Upper lobe of right lung (tissue), 1 donor: ENCODE data around the gene CCDC88C. TPM values are rescaled to one million over a fixed set of nuclear protein-coding genes. Genes with fewer than 3 reads are reported as not detected.

ENCODE experiments used
- ATAC-seq: fragments of 200-7000 bp; cut with Tn5 transposase; one replicate; pipeline ENCODE4 v1.9.1; 2020; ENCODE audit warnings: mild to moderate bottlenecking, moderate library complexity
- DNase-seq: peaks from one replicate; pipeline ENCODE4 v3.0.0-alpha.2; 2020
- H3K27ac ChIP-seq: fragments of 200-600 bp; one replicate; pipeline ENCODE4 v1.8.0; 2022
- H3K27me3 ChIP-seq: fragments of 200-600 bp; one replicate; pipeline ENCODE4 v1.8.0; 2022; ENCODE audit warnings: mild to moderate bottlenecking
- H3K36me3 ChIP-seq: fragments of 200-600 bp; one replicate; pipeline ENCODE4 v1.8.0; 2022
- H3K4me1 ChIP-seq: fragments of 200-600 bp; one replicate; pipeline ENCODE4 v1.8.0; 2022
- H3K4me3 ChIP-seq: fragments of 200-600 bp; one replicate; pipeline ENCODE4 v1.8.0; 2022; ENCODE audit warnings: mild to moderate bottlenecking
- H3K9me3 ChIP-seq: fragments of 200-600 bp; one replicate; pipeline ENCODE4 v1.8.0; 2022
- intact Hi-C: fragments of 100-400 bp; cut with DNase I; formaldehyde crosslinking; loops from one replicate; pipeline ENCODE4 v1.11.0; 2022
- total RNA-seq: library from RNA; stranded (reverse); fragmentation: NEBNext Ultra II Directional; extraction: Animal tissue kit (Norgen Biotek cat#: 25700); gene quantifications from one replicate; pipeline ENCODE4 v1.2.1, GENCODE V29; 2021
- TF ChIP-seq, protein P1 (sequence below): fragments of 200-600 bp; IDR thresholded peaks from one replicate; pipeline ENCODE4 v1.8.0; 2022; ENCODE audit warnings: antibody characterized with exemption
- donor health status: DM: no; HTN: yes; CAD: no; lungs with severe emphysema.

CCDC88C gene
- total RNA-seq, 1 donor from 2014 or later: 34.1 TPM

DNA sequence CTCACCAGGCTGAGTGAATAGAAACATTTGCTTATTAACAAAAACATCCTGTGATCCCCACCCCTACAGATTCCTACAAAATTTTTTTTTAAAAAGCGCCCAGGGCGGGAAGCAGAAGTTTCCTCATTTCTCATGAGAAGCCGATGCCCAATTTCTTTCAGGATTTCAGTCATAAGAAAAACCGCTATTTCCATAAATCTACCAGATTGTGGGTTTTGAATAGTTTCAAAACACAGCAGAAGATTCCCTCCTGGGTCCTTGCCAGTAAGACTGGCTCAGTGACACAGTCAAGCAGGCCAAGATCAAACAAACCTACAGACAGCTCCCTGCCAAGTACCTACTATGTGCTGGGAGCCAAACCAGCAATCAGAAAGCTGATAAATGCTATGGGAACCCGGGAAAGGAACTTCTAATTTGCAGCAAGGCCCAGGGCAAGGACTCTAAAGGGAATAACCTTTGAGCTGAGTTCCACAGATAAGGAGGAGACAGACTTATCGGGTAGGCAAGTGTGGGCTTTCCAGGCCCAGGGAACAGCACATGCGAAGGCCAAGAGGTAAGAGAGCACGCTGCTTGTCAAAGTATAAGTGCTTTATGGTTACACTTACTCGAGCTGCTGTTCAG is 68.7 kb downstream of the CCDC88C start:
- H3K4me1 ChIP-seq: peaks cover 23% of the 10 kb centered on the region
- H3K27ac ChIP-seq: peak overlapping the region; percentile 32
- intact Hi-C loops: no loop called here
- H3K27me3 ChIP-seq: no peaks in the 10 kb centered on the region
- DNase-seq: no peak
- no peak overlapping the region for H3K4me3 ChIP-seq
- TF ChIP-seq, protein P1, sequence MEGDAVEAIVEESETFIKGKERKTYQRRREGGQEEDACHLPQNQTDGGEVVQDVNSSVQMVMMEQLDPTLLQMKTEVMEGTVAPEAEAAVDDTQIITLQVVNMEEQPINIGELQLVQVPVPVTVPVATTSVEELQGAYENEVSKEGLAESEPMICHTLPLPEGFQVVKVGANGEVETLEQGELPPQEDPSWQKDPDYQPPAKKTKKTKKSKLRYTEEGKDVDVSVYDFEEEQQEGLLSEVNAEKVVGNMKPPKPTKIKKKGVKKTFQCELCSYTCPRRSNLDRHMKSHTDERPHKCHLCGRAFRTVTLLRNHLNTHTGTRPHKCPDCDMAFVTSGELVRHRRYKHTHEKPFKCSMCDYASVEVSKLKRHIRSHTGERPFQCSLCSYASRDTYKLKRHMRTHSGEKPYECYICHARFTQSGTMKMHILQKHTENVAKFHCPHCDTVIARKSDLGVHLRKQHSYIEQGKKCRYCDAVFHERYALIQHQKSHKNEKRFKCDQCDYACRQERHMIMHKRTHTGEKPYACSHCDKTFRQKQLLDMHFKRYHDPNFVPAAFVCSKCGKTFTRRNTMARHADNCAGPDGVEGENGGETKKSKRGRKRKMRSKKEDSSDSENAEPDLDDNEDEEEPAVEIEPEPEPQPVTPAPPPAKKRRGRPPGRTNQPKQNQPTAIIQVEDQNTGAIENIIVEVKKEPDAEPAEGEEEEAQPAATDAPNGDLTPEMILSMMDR: no peak
- no peaks in the 10 kb centered on the region for H3K9me3 ChIP-seq
- ATAC-seq: peak; percentile 4
- H3K36me3 ChIP-seq: no peaks in the 10 kb centered on the region

DNA sequence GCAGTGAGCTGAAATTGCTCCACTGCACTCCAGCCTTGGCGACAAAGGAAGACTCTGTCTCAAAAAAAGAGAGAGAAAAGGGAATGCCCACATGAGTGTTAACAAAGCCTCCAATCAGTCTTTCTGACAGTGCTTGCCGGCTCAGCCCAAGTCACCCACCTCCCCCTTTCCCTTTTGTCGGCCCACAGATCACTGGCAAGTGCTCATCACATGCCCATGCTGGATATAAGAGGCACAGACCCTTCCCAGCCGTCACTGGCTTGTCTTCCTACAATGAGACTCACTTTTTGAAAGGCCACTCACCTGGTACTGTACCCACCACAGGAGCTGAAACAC is 70.8 kb downstream of the CCDC88C start:
- DNase-seq: no peak
- TF ChIP-seq, protein P1: no peak
- peaks cover 17% of the 10 kb centered on the region for H3K4me1 ChIP-seq
- no peak overlapping the region for H3K27ac ChIP-seq
- no peaks in the 10 kb centered on the region for H3K27me3 ChIP-seq
- H3K9me3 ChIP-seq: no peaks in the 10 kb centered on the region
- no peaks in the 10 kb centered on the region for H3K36me3 ChIP-seq
- intact Hi-C loops: no loop called here
- no peak overlapping the region for H3K4me3 ChIP-seq
- ATAC-seq: no peak

DNA sequence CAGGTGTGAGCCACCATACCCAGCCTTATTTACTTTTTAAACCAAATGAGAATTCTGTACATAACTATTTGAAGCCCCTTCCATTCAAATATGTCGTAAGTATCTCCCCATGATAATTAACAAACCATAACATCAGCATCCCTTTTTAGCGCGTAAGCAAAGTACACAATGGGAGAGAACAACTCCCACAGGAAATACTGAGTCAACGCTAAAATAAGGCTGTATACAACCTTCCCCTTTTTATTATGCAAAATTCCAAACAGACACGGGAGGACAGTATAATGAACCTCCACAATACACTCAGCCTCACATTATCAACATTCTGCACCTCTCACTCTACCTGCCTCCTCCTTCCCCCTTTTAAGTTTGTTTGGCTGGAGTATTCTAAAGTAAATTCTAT is 73.5 kb downstream of the CCDC88C start:
- ATAC-seq (no peak), DNase-seq (no peak)
- Histone ChIP-seq H3K27me3 (no peaks in the 10 kb centered on the region), H3K4me3 (no peak overlapping the region), H3K9me3 (no peaks in the 10 kb centered on the region), H3K4me1 (peaks cover 4% of the 10 kb centered on the region), H3K36me3 (peaks cover 6% of the 10 kb centered on the region), H3K27ac (no peak overlapping the region)
- intact Hi-C loops: no loop called here
- TF ChIP-seq, protein P1: no peak

DNA sequence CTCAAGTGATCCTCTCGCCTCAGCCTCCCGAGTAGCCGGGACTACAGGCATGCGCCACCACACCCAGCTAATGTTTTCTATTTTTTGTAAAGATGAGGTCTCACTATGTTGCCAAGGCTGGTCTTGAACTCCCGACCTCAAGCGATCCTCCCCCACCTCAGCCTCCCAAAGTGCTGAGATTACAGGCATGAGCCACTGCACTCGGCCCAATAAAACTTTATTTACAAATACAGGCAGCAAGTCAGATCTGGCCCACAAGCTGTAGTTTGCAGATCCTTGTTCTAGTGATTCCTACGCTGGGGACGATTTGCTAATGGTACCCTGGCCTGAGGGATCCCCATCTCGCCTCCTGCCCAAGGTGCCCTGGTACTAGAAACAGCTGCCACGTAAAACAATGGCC is 74.6 kb downstream of the CCDC88C start:
- Histone ChIP-seq H3K36me3 (peaks cover 10% of the 10 kb centered on the region), H3K27ac (no peak overlapping the region), H3K4me1 (no peaks in the 10 kb centered on the region), H3K27me3 (no peaks in the 10 kb centered on the region), H3K9me3 (no peaks in the 10 kb centered on the region), H3K4me3 (no peak overlapping the region)
- ATAC-seq (no peak), DNase-seq (no peak)
- intact Hi-C loops: no loop called here
- TF ChIP-seq, protein P1: no peak

- intact Hi-C loops: no loop called here
- DNase-seq (no peak), ATAC-seq (no peak)
- peaks cover 11% of the 10 kb centered on the region for H3K36me3 ChIP-seq
- TF ChIP-seq, protein P1: no peak
- H3K27ac ChIP-seq: no peak overlapping the region
- no peaks in the 10 kb centered on the region for H3K9me3 ChIP-seq
- no peaks in the 10 kb centered on the region for H3K4me1 ChIP-seq
- no peaks in the 10 kb centered on the region for H3K27me3 ChIP-seq
- H3K4me3 ChIP-seq: no peak overlapping the region
Observed at GRCh38 chr14:91342206-91342760, 75.3 kb downstream of the CCDC88C start.

GRCh38 chr14:91341751-91342154 is 75.9 kb downstream of the CCDC88C start:
- DNase-seq (no peak), ATAC-seq (no peak)
- Histone ChIP-seq H3K36me3 (peaks cover 15% of the 10 kb centered on the region), H3K27ac (no peak overlapping the region), H3K9me3 (no peaks in the 10 kb centered on the region), H3K27me3 (no peaks in the 10 kb centered on the region), H3K4me1 (no peaks in the 10 kb centered on the region), H3K4me3 (no peak overlapping the region)
- intact Hi-C loops: no loop called here
- TF ChIP-seq, protein P1: no peak
